Measurements from ENCODE around the gene B3GALNT2. TPM values are rescaled to one million over a fixed set of nuclear protein-coding genes. Genes with fewer than 3 reads are reported as not detected.

Gene B3GALNT2
- total RNA-seq, 1 donor: 34.7 TPM

GRCh38 chr1:235411489-235412486, 92.5 kb downstream of the B3GALNT2 start:
- Histone ChIP-seq H3K36me3 (ENCODE audit: insufficient read depth, low read length) (peaks cover 10% of the 10 kb centered on the region), H3K4me1 (ENCODE audit: insufficient read depth, low read length) (peaks cover 8% of the 10 kb centered on the region), H3K79me2 (ENCODE audit: insufficient read depth, low read length) (peaks cover 31% of the 10 kb centered on the region), H3K4me2 (ENCODE audit: insufficient read depth, low read length) (no peak overlapping the region), H4K20me1 (ENCODE audit: insufficient read depth, low read length) (peaks cover 17% of the 10 kb centered on the region), H3K27me3 (ENCODE audit: insufficient read depth, low read length) (no peaks in the 10 kb centered on the region), H3K27ac (ENCODE audit: low read depth, low read length) (no peak overlapping the region), H3K4me3 (ENCODE audit: insufficient read depth, low read length) (no peak overlapping the region), H2AFZ (ENCODE audit: low read length) (no peak overlapping the region), H3K9me3 (ENCODE audit: low read depth, low read length) (no peaks in the 10 kb centered on the region)
- DNase-seq (ENCODE audit: insufficient read length, low spot score, missing footprints): no peak
- TF ChIP-seq, protein P1, sequence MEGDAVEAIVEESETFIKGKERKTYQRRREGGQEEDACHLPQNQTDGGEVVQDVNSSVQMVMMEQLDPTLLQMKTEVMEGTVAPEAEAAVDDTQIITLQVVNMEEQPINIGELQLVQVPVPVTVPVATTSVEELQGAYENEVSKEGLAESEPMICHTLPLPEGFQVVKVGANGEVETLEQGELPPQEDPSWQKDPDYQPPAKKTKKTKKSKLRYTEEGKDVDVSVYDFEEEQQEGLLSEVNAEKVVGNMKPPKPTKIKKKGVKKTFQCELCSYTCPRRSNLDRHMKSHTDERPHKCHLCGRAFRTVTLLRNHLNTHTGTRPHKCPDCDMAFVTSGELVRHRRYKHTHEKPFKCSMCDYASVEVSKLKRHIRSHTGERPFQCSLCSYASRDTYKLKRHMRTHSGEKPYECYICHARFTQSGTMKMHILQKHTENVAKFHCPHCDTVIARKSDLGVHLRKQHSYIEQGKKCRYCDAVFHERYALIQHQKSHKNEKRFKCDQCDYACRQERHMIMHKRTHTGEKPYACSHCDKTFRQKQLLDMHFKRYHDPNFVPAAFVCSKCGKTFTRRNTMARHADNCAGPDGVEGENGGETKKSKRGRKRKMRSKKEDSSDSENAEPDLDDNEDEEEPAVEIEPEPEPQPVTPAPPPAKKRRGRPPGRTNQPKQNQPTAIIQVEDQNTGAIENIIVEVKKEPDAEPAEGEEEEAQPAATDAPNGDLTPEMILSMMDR (IDR thresholded peaks at IDR 0.05; ENCODE audit: extremely low read depth, low read depth, low read length): no peak

GRCh38 chr1:235410467-235410866, 93.8 kb downstream of the B3GALNT2 start:
- Histone ChIP-seq H3K4me1 (ENCODE audit: insufficient read depth, low read length) (peaks cover 6% of the 10 kb centered on the region), H3K79me2 (ENCODE audit: insufficient read depth, low read length) (peaks cover 32% of the 10 kb centered on the region), H3K27me3 (ENCODE audit: insufficient read depth, low read length) (no peaks in the 10 kb centered on the region), H2AFZ (ENCODE audit: low read length) (no peak overlapping the region), H3K4me3 (ENCODE audit: insufficient read depth, low read length) (no peak overlapping the region), H3K27ac (ENCODE audit: low read depth, low read length) (no peak overlapping the region), H3K9me3 (ENCODE audit: low read depth, low read length) (no peaks in the 10 kb centered on the region), H3K4me2 (ENCODE audit: insufficient read depth, low read length) (no peak overlapping the region), H4K20me1 (ENCODE audit: insufficient read depth, low read length) (peaks cover 15% of the 10 kb centered on the region), H3K36me3 (ENCODE audit: insufficient read depth, low read length) (peaks cover 10% of the 10 kb centered on the region)
- TF ChIP-seq, protein P1 (IDR thresholded peaks at IDR 0.05; ENCODE audit: extremely low read depth, low read depth, low read length): no peak
- DNase-seq (ENCODE audit: insufficient read length, low spot score, missing footprints): no peak

- no peak overlapping the region for H2AFZ ChIP-seq (ENCODE audit: low read length)
- no peaks in the 10 kb centered on the region for H3K27me3 ChIP-seq (ENCODE audit: insufficient read depth, low read length)
- no peaks in the 10 kb centered on the region for H3K9me3 ChIP-seq (ENCODE audit: low read depth, low read length)
- H4K20me1 ChIP-seq (ENCODE audit: insufficient read depth, low read length): peaks cover 15% of the 10 kb centered on the region
- H3K4me1 ChIP-seq (ENCODE audit: insufficient read depth, low read length): peaks cover 2% of the 10 kb centered on the region
- no peak overlapping the region for H3K27ac ChIP-seq (ENCODE audit: low read depth, low read length)
- TF ChIP-seq, protein P1 (IDR thresholded peaks at IDR 0.05; ENCODE audit: extremely low read depth, low read depth, low read length): no peak
- H3K4me2 ChIP-seq (ENCODE audit: insufficient read depth, low read length): no peak overlapping the region
- peaks cover under 1% of the 10 kb centered on the region for H3K36me3 ChIP-seq (ENCODE audit: insufficient read depth, low read length)
- no peak overlapping the region for H3K4me3 ChIP-seq (ENCODE audit: insufficient read depth, low read length)
- H3K79me2 ChIP-seq (ENCODE audit: insufficient read depth, low read length): peaks cover 31% of the 10 kb centered on the region
- peak; percentile 11 for DNase-seq (ENCODE audit: insufficient read length, low spot score, missing footprints)
Observed at GRCh38 chr1:235409042-235409820, 95.0 kb downstream of the B3GALNT2 start.
